Measurements from ENCODE around the gene COX18. TPM values are rescaled to one million over a fixed set of nuclear protein-coding genes. Genes with fewer than 3 reads are reported as not detected.

The COX18 gene
- total RNA-seq, 2 donors from 2014 or later = 14.1 to 15.0 TPM

- peak overlapping the region; percentile 65 for H3K27ac Mint-ChIP-seq
- TF ChIP-seq, protein P1, sequence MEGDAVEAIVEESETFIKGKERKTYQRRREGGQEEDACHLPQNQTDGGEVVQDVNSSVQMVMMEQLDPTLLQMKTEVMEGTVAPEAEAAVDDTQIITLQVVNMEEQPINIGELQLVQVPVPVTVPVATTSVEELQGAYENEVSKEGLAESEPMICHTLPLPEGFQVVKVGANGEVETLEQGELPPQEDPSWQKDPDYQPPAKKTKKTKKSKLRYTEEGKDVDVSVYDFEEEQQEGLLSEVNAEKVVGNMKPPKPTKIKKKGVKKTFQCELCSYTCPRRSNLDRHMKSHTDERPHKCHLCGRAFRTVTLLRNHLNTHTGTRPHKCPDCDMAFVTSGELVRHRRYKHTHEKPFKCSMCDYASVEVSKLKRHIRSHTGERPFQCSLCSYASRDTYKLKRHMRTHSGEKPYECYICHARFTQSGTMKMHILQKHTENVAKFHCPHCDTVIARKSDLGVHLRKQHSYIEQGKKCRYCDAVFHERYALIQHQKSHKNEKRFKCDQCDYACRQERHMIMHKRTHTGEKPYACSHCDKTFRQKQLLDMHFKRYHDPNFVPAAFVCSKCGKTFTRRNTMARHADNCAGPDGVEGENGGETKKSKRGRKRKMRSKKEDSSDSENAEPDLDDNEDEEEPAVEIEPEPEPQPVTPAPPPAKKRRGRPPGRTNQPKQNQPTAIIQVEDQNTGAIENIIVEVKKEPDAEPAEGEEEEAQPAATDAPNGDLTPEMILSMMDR (conservative IDR thresholded peaks at IDR 0.05) = no peak
Observed at GRCh38 chr4:73053974-73054480, 15.5 kb downstream of the COX18 start.

DNA sequence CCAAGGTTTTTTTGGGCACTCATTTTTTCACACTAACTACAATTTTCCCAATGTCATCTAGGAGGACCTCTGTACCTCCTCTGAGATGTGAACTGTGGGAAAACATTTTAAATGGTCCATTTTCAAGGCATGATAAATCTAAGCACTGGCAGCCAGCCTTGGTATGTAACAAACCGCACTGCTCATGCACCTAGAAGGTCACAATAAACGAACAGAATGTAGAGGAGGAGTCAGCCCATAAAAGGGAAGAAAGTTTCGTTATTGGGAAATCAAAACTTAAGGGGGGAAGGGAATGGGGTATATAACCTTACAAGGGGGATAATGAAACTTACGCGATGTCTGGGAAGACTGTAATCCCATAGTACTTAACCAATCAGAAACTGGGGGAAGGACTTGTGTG lies 16.4 kb downstream of the COX18 start:
- H3K9me3 ChIP-seq (ENCODE audit: control insufficient read depth, low read length) = no peaks in the 10 kb centered on the region
- WGBS, 2 experiments (ENCODE audit: insufficient coverage in 1 of 2, insufficient read length in 1 of 2) = 91 to 92% methylated on average over 3 to 5 of the region's 5 CpGs
- no peak overlapping the region for H3K27ac ChIP-seq (ENCODE audit: low read depth, low read length)
- no peaks in the 10 kb centered on the region for H3K4me1 ChIP-seq (ENCODE audit: control insufficient read depth, insufficient read depth, low read length)
- H3K4me3 ChIP-seq (ENCODE audit: low read length) = no peak overlapping the region
- no peak for DNase-seq
- no peak overlapping the region for H3K9ac ChIP-seq (ENCODE audit: extremely low read depth, low read length, poor library complexity, severe bottlenecking)
- Mint-ChIP-seq H3K36me3 (ENCODE audit: low read depth) (peaks cover 15% of the 10 kb centered on the region), H3K4me1 (peaks cover 25% of the 10 kb centered on the region), H3K4me3 (no peak overlapping the region), H3K27me3 (ENCODE audit: insufficient read depth) (no peaks in the 10 kb centered on the region), H3K9me3 (no peaks in the 10 kb centered on the region), H3K27ac (no peak overlapping the region)
- peaks cover 23% of the 10 kb centered on the region for H3K36me3 ChIP-seq (ENCODE audit: control insufficient read depth, insufficient read depth, low read length)
- no peaks in the 10 kb centered on the region for H3K27me3 ChIP-seq (ENCODE audit: control insufficient read depth, insufficient read depth, low read length, poor library complexity, severe bottlenecking)
- TF ChIP-seq, protein P1 (conservative IDR thresholded peaks at IDR 0.05) = no peak

More at GRCh38 chr4:73053974-73054480, 15.5 kb downstream of the COX18 start:
- no peaks in the 10 kb centered on the region for H3K9me3 Mint-ChIP-seq
- Histone ChIP-seq H3K27ac (ENCODE audit: low read depth, low read length) (no peak overlapping the region), H3K9me3 (ENCODE audit: control insufficient read depth, low read length) (no peaks in the 10 kb centered on the region), H3K27me3 (ENCODE audit: control insufficient read depth, insufficient read depth, low read length, poor library complexity, severe bottlenecking) (no peaks in the 10 kb centered on the region), H3K4me1 (ENCODE audit: control insufficient read depth, insufficient read depth, low read length) (no peaks in the 10 kb centered on the region), H3K9ac (ENCODE audit: extremely low read depth, low read length, poor library complexity, severe bottlenecking) (no peak overlapping the region), H3K4me3 (ENCODE audit: low read length) (no peak overlapping the region), H3K36me3 (ENCODE audit: control insufficient read depth, insufficient read depth, low read length) (peaks cover 32% of the 10 kb centered on the region)
- H3K27me3 Mint-ChIP-seq (ENCODE audit: insufficient read depth) = no peaks in the 10 kb centered on the region
- 94 to 100% methylated on average over 1 to 2 of the region's 2 CpGs for WGBS, 2 experiments (ENCODE audit: insufficient coverage in 1 of 2, insufficient read length in 1 of 2)
- peaks cover 25% of the 10 kb centered on the region for H3K4me1 Mint-ChIP-seq
- no peak overlapping the region for H3K4me3 Mint-ChIP-seq
- peaks cover 23% of the 10 kb centered on the region for H3K36me3 Mint-ChIP-seq (ENCODE audit: low read depth)
- DNase-seq = no peak

GRCh38 chr4:73051625-73052024 lies 17.9 kb downstream of the COX18 start:
- Histone ChIP-seq H3K4me3 (ENCODE audit: low read length) (no peak overlapping the region), H3K9ac (ENCODE audit: extremely low read depth, low read length, poor library complexity, severe bottlenecking) (no peak overlapping the region), H3K9me3 (ENCODE audit: control insufficient read depth, low read length) (no peaks in the 10 kb centered on the region), H3K27ac (ENCODE audit: low read depth, low read length) (no peak overlapping the region), H3K4me1 (ENCODE audit: control insufficient read depth, insufficient read depth, low read length) (no peaks in the 10 kb centered on the region), H3K27me3 (ENCODE audit: control insufficient read depth, insufficient read depth, low read length, poor library complexity, severe bottlenecking) (no peaks in the 10 kb centered on the region), H3K36me3 (ENCODE audit: control insufficient read depth, insufficient read depth, low read length) (peaks cover 14% of the 10 kb centered on the region)
- no peak for DNase-seq
- Mint-ChIP-seq H3K4me1 (peaks cover 25% of the 10 kb centered on the region), H3K27me3 (ENCODE audit: insufficient read depth) (no peaks in the 10 kb centered on the region), H3K4me3 (no peak overlapping the region), H3K36me3 (ENCODE audit: low read depth) (peaks cover 10% of the 10 kb centered on the region), H3K9me3 (no peaks in the 10 kb centered on the region), H3K27ac (no peak overlapping the region)
- TF ChIP-seq, protein P1 (conservative IDR thresholded peaks at IDR 0.05) = no peak
- 94% methylated on average over 1 of the region's 1 CpG; no CpG with 5 or more reads in 1 of the 2 experiments for WGBS, 2 experiments (ENCODE audit: insufficient coverage in 1 of 2, insufficient read length in 1 of 2)

Data from endodermal cell (in vitro differentiated cells).